Heart right ventricle (tissue), 16 donors: Measurements from ENCODE around the gene CDC42. TPM values are rescaled to one million over a fixed set of nuclear protein-coding genes. Genes with fewer than 3 reads are reported as not detected.

Experiments
- ATAC-seq, 8 donors: fragments of 200-7000 bp; cut with Tn5 transposase; one replicate each; pipeline ENCODE4 v1.9.1; 2020; ENCODE audit warnings: mild to moderate bottlenecking in 8 of 8, moderate library complexity in 8 of 8, moderate number of reproducible peaks in 1 of 8
- DNase-seq, 2 donors: peaks; one replicate each; pipeline ENCODE4 v3.0.0-alpha.2; 2020
- H3K27ac ChIP-seq, 10 donors: fragments of 200-600 bp; sonication (generic) in 2 of 10; one replicate each; pipeline versions ENCODE4 v1.5.0 to v1.8.0; 2020 to 2022; ENCODE audit warnings: mild to moderate bottlenecking in 3 of 10
- H3K27me3 ChIP-seq, 7 donors: fragments of 200-600 bp; one replicate each; pipeline ENCODE4 v1.8.0; 2021 to 2022; ENCODE audit warnings: mild to moderate bottlenecking in 2 of 7
- H3K36me3 ChIP-seq, 9 donors: fragments of 200-600 bp; sonication (generic) in 1 of 9; one replicate each; pipeline versions ENCODE4 v1.5.0 to v1.8.0; 2020 to 2022; ENCODE audit warnings: mild to moderate bottlenecking in 2 of 9
- H3K4me1 ChIP-seq, 9 donors: fragments of 200-600 bp; sonication (generic) in 1 of 9; one replicate each; pipeline versions ENCODE4 v1.5.0 to v1.8.0; 2020 to 2022; ENCODE audit warnings: mild to moderate bottlenecking in 4 of 9
- H3K4me3 ChIP-seq, 10 donors: fragments of 200-600 bp; sonication (generic) in 2 of 10; one replicate each; pipeline versions ENCODE4 v1.5.0 to v1.8.0; 2020 to 2022; ENCODE audit warnings: mild to moderate bottlenecking in 7 of 10, moderate library complexity in 2 of 10
- H3K9me3 ChIP-seq, 11 donors: fragments of 200-600 bp in 10 of 11; sonication (generic) in 2 of 11; one replicate each; pipeline versions ENCODE4 v1.5.0 to v1.8.0; 2013 to 2022; ENCODE audit warnings: mild to moderate bottlenecking in 2 of 11, control low read depth in 1 of 11, moderate library complexity in 1 of 11
- CTCF ChIP-seq, 9 donors: fragments of 200-600 bp; sonication (generic) in 2 of 9; IDR thresholded peaks; one replicate each; pipeline versions ENCODE4 v1.5.0 to v1.8.0; 2021 to 2022; ENCODE audit warnings: antibody characterized with exemption in 9 of 9, mild to moderate bottlenecking in 5 of 9, moderate library complexity in 1 of 9
- WGBS, 2 donors: extraction: QIAGEN DNeasy Blood & Tissue Kit; methylation state at CpG; one replicate each; pipeline ENCODE4 v1.1.7; 2013; ENCODE audit warnings: inconsistent platforms in 1 of 2; 5-methylcytosine and 5-hydroxymethylcytosine counted together
- intact Hi-C, 10 donors: fragments of 100-400 bp; cut with DNase I; formaldehyde crosslinking; loops; one replicate each; pipeline versions ENCODE4 v1.11.1 to v1.14.2; 2022
- polyA plus RNA-seq, 2 donors: library from polyadenylated mRNA; stranded (reverse); fragments of 200-250 nt; gene quantifications; one replicate each; pipeline ENCODE4 v1.2.3, GENCODE V29; 2013
- total RNA-seq, 10 donors: library from RNA; stranded (reverse); fragmentation: NEBNext Ultra II Directional in 3 of 10; extraction: Animal tissue kit (Norgen Biotek cat#: 25700) in 3 of 10; gene quantifications; one replicate each; pipeline versions ENCODE4 v1.2.1 to v1.2.4, GENCODE V29; 2021 to 2023
- donor health status: Arrhythmogenic right ventricular cardiomyopathy.
- donor health status: ischemic (EF 13 %, LVEDD 7.1; RV severe dilation, severe dysfunction).
- donor health status: healthy with polysubstance abuse.
- donor health status: DM: no; HTN: yes; CAD: no.
- donor health status: DM: no; HTN: no; CAD: no.
- donor health status: ischemic (EF 25% LVEDD 6.9; RV normal size, moderate dysfunction).
- donor health status: ischemic (EF 25% LVEDD 5.7; RV mildly dilated, moderate dysfunction).
- donor health status: healthy.
- donor health status: DM: yes; HTN: yes; CAD: no.
- donor health status: Ischemic cardiomyopathy.
- donor health status: ischemic (EF 35%, LVEDD 5.7; RV mildly dilated, moderate dysfunction).
- donor health status: nonischemic (EF 11% LVEDD 7.7; RV severe dilation, severe dysfunction).
- donor health status: DM: yes; HTN: yes; CAD: no.
- donor health status: PGD.
- donor health status: ischemic (EF 29% LVEDD 5.4; RV normal size, mild dysfunction).
- donor health status: nonischemic (EF 23%, LVEDD 6.1; RV moderate dilation, normal function).

Gene CDC42
- total and polyA plus RNA-seq, 12 donors = 68.7 to 259 (median 168) TPM

GRCh38 chr1:22112554-22112953 is 60.0 kb downstream of the CDC42 start:
- H3K27me3 ChIP-seq = no peaks in the 10 kb centered on the region
- TF ChIP-seq CTCF (IDR thresholded peaks at IDR 0.05) = no peak
- intact Hi-C loops = loop anchor here in 3 of 10 donors (5.0 to 10.0 kb wide), 3 partner anchors 160 to 305 kb away; no protein-coding TSS in a partner anchor
- WGBS, 2 donors = 60 to 70% methylated on average over 3 of the region's 3 CpGs
- DNase-seq (peak in 1 of 2 donors; percentile 31), ATAC-seq (peak; percentile 14 to 71 (median 47))
- peaks cover 0 to 76% (median 0%) of the 10 kb centered on the region in 9 donors for H3K36me3 ChIP-seq
- no peaks in the 10 kb centered on the region for H3K9me3 ChIP-seq
- H3K27ac ChIP-seq = peak overlapping the region in 3 of 10 donors; percentile 8 to 30 (median 13)
- H3K4me3 ChIP-seq = no peak overlapping the region
- H3K4me1 ChIP-seq = peaks cover 9 to 81% (median 44%) of the 10 kb centered on the region in 9 donors

- peak in 7 of 8 donors; percentile 17 to 57 (median 39) for ATAC-seq
- Histone ChIP-seq H3K4me3 (no peak overlapping the region), H3K4me1 (peaks cover 9 to 73% (median 44%) of the 10 kb centered on the region in 9 donors), H3K36me3 (peaks cover 0 to 68% (median 3%) of the 10 kb centered on the region in 9 donors), H3K9me3 (no peaks in the 10 kb centered on the region), H3K27ac (peak overlapping the region in 4 of 10 donors; percentile 1 to 48 (median 38)), H3K27me3 (no peaks in the 10 kb centered on the region)
- peak in 1 of 2 donors; percentile 39 for DNase-seq
- TF ChIP-seq CTCF (IDR thresholded peaks at IDR 0.05) = no peak
- intact Hi-C loops = loop anchor here in 3 of 10 donors (5.0 to 10.0 kb wide), 3 partner anchors 158 to 303 kb away; no protein-coding TSS in a partner anchor
- WGBS, 2 donors = 40 to 45% methylated on average over 18 of the region's 18 CpGs
Observed at GRCh38 chr1:22114083-22115012, 61.8 kb downstream of the CDC42 start.

- intact Hi-C loops = loop anchor here in 1 of 10 donors (10.0 kb wide), 1 partner anchor 160 kb away; no protein-coding TSS in a partner anchor
- H3K4me3 ChIP-seq = no peak overlapping the region
- no peaks in the 10 kb centered on the region for H3K27me3 ChIP-seq
- no peak for TF ChIP-seq CTCF (IDR thresholded peaks at IDR 0.05)
- ATAC-seq (no peak), DNase-seq (no peak)
- H3K27ac ChIP-seq = peak overlapping the region in 1 of 10 donors; percentile 34
- peaks cover 0 to 74% (median 3%) of the 10 kb centered on the region in 9 donors for H3K36me3 ChIP-seq
- H3K9me3 ChIP-seq = no peaks in the 10 kb centered on the region
- 75 to 86% methylated on average over 6 of the region's 6 CpGs for WGBS, 2 donors
- peaks cover 9 to 68% (median 44%) of the 10 kb centered on the region in 9 donors for H3K4me1 ChIP-seq
Observed at GRCh38 chr1:22115286-22115685, 62.8 kb downstream of the CDC42 start.

GRCh38 chr1:22117238-22117637 is 64.7 kb downstream of the CDC42 start:
- 35 to 48% methylated on average over 4 of the region's 4 CpGs for WGBS, 2 donors
- peaks cover 9 to 66% (median 40%) of the 10 kb centered on the region in 9 donors for H3K4me1 ChIP-seq
- intact Hi-C loops = loop anchor here in 1 of 10 donors (10.0 kb wide), 1 partner anchor 158 kb away; no protein-coding TSS in a partner anchor

More at GRCh38 chr1:22117238-22117637, 64.7 kb downstream of the CDC42 start:
- no peak overlapping the region for H3K27ac ChIP-seq
- H3K36me3 ChIP-seq = peaks cover 0 to 64% (median 3%) of the 10 kb centered on the region in 9 donors
- TF ChIP-seq CTCF (IDR thresholded peaks at IDR 0.05) = no peak
- H3K9me3 ChIP-seq = no peaks in the 10 kb centered on the region
- H3K27me3 ChIP-seq = no peaks in the 10 kb centered on the region
- DNase-seq = no peak
- H3K4me3 ChIP-seq = no peak overlapping the region
- no peak for ATAC-seq
